Dendritic cell treated with granulocyte-macrophage colony-stimulating factor and Interleukin-4, amounts not matched to agents 40 ng/mL and 50 ng/mL, for 4 days (primary cell): ENCODE measurements around the gene GRB10.
A peak's percentile ranks its signal among the peaks of the same experiment; 100 is the strongest.

Source experiments
- H3K27ac Mint-ChIP-seq: one replicate; pipeline ENCODE4 v1.8.0; 2022; ENCODE audit warnings: mild to moderate bottlenecking, mixed read lengths
- H3K27me3 Mint-ChIP-seq: one replicate; pipeline ENCODE4 v1.8.0; 2022; ENCODE audit warnings: mild to moderate bottlenecking, mixed read lengths
- H3K36me3 Mint-ChIP-seq: one replicate; pipeline ENCODE4 v1.8.0; 2022; ENCODE audit warnings: low read depth, mixed read lengths
- H3K4me1 Mint-ChIP-seq: one replicate; pipeline ENCODE4 v1.8.0; 2022; ENCODE audit warnings: low read depth, mixed read lengths
- H3K4me3 Mint-ChIP-seq: one replicate; pipeline ENCODE4 v1.8.0; 2022; ENCODE audit warnings: mild to moderate bottlenecking, moderate library complexity, mixed read lengths
- H3K9me3 Mint-ChIP-seq: one replicate; pipeline ENCODE4 v1.8.0; 2022; ENCODE audit warnings: mixed read lengths
- intact Hi-C: fragments of 100-400 bp; cut with micrococcal nuclease; formaldehyde crosslinking; loops from one replicate; pipeline ENCODE4 v1.15.0; 2022

Gene GRB10

DNA sequence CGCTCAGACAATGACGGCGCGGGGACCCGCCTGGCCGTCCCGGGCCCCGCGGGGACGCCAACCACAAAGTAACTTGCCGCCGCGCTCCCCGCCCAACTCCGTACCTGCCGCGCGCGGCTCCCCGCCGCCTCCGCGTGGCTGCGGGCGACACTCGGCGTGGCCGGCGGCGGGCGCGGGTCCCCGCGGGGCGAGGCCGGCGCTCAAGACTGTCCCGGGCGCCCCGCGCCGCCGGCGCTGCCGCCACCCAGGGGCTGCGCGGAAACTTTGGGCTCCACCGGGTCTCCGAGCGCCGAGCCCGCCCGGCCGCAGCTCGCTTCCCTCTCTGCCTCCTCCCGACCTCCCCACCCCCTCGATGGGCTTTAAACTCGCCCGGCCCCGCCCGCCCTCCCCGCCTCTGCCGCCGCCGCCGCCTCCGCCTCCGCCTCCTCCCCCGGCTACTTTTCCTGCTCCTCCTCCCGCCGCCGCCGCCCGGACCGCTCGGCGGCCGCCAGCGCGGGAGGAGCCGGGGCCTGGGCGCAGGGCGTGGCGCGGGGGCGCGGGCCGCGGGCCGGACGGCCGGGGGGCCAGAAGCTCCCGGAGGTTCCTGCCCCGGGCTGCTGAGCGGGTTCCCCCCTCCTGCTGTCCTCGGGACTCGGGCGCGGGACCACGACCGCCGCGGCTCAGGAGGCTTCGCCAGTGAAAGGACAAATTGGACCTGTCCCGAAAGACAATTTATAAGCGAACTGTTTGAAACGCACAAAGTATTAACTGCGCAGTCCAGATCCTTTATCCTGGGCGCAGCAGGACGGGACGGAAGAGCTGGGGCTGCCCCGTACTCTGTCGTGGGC lies 10.6 kb upstream of the GRB10 start:
- no peaks in the 10 kb centered on the region for H3K36me3 Mint-ChIP-seq
- H3K27me3 Mint-ChIP-seq = peaks cover 37% of the 10 kb centered on the region
- intact Hi-C loops = no loop called here
- H3K27ac Mint-ChIP-seq = no peak overlapping the region
- H3K9me3 Mint-ChIP-seq = peaks cover 6% of the 10 kb centered on the region
- no peaks in the 10 kb centered on the region for H3K4me1 Mint-ChIP-seq
- H3K4me3 Mint-ChIP-seq = peak overlapping the region; percentile 50

DNA sequence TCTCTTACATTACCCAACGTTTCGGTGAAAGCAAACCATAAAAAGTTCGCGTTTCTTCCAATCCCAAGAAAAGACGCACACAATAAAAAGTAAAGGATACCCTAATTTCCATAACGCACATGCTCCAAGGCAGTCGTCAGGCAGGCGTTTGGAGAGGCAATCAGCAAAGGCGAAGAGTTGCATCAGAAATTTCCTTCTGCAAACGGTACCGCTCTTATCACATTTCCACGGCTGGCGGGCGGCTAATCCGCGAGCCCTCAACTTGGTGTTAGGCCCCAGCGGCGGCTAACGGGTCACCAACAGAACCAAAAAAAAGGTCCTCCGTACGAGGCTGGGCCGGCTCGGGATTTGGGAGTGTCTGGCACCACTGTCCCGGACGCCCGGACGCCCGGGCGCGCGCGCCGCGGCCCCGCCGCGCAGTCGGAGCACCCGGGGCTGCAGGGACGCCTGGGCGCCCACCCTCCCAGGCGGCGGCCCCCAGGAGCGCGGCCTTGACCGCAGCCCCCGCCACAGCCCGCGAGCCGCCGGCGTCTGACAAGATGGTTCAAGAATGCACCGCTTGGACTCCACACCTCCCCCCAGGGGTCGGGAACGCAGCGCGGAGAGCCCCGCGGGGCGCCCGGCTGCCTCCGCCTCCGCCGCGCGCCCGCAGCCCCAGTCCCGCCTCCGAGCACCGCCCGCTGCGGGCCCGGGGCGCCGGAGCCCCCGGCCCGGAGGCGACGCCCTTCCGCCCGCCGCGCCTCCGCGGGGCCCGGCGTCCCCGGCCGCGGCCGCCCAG lies 9.8 kb upstream of the GRB10 start:
- peaks cover 37% of the 10 kb centered on the region for H3K27me3 Mint-ChIP-seq
- peaks cover 9% of the 10 kb centered on the region for H3K9me3 Mint-ChIP-seq
- no peaks in the 10 kb centered on the region for H3K4me1 Mint-ChIP-seq
- H3K27ac Mint-ChIP-seq = no peak overlapping the region
- H3K4me3 Mint-ChIP-seq = peak overlapping the region; percentile 73
- intact Hi-C loops = no loop called here
- H3K36me3 Mint-ChIP-seq = no peaks in the 10 kb centered on the region

- intact Hi-C loops = no loop called here
- Mint-ChIP-seq H3K4me3 (peak overlapping the region; percentile 73), H3K27me3 (peaks cover 37% of the 10 kb centered on the region), H3K27ac (no peak overlapping the region), H3K36me3 (no peaks in the 10 kb centered on the region), H3K9me3 (peaks cover 9% of the 10 kb centered on the region), H3K4me1 (no peaks in the 10 kb centered on the region)
Observed at GRCh38 chr7:50791938-50792341, 9.2 kb upstream of the GRB10 start.

GRCh38 chr7:50791363-50791937 lies 8.8 kb upstream of the GRB10 start:
- peaks cover 9% of the 10 kb centered on the region for H3K9me3 Mint-ChIP-seq
- no peaks in the 10 kb centered on the region for H3K4me1 Mint-ChIP-seq
- intact Hi-C loops = no loop called here
- no peak overlapping the region for H3K27ac Mint-ChIP-seq
- H3K4me3 Mint-ChIP-seq = no peak overlapping the region
- H3K36me3 Mint-ChIP-seq = no peaks in the 10 kb centered on the region
- peaks cover 37% of the 10 kb centered on the region for H3K27me3 Mint-ChIP-seq

- Mint-ChIP-seq H3K27ac (no peak overlapping the region), H3K9me3 (peaks cover 9% of the 10 kb centered on the region), H3K36me3 (no peaks in the 10 kb centered on the region), H3K27me3 (peaks cover 34% of the 10 kb centered on the region), H3K4me1 (no peaks in the 10 kb centered on the region), H3K4me3 (no peak overlapping the region)
- intact Hi-C loops = no loop called here
Observed at GRCh38 chr7:50790381-50790780, 7.7 kb upstream of the GRB10 start.

GRCh38 chr7:50788382-50788781 lies 5.7 kb upstream of the GRB10 start:
- Mint-ChIP-seq H3K4me3 (no peak overlapping the region), H3K9me3 (peaks cover 9% of the 10 kb centered on the region), H3K4me1 (no peaks in the 10 kb centered on the region), H3K27me3 (peaks cover 29% of the 10 kb centered on the region), H3K36me3 (no peaks in the 10 kb centered on the region), H3K27ac (no peak overlapping the region)
- intact Hi-C loops = no loop called here

DNA sequence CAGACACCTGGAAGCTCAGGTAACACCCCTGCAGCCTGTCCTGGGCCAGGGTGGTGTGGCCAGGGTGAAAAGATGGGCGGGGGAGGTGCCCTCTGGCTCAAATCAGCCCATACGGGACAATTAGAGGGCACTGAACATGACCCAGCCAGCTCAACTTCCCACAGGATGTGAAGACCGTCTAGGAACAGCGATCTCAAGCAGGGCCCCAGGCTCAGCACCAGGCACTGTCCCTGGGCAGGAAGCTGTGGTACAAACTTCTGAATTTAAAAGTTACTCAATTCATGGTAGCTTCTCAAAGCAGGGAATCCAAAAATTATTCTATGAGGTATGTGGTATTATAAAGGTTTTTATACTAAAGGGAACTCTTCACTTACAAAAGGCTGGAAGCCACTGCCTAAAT lies 5.1 kb upstream of the GRB10 start:
- Mint-ChIP-seq H3K4me1 (peaks cover 3% of the 10 kb centered on the region), H3K36me3 (no peaks in the 10 kb centered on the region), H3K27me3 (peaks cover 35% of the 10 kb centered on the region), H3K27ac (no peak overlapping the region), H3K9me3 (peaks cover 9% of the 10 kb centered on the region), H3K4me3 (no peak overlapping the region)
- intact Hi-C loops = no loop called here

GRCh38 chr7:50785346-50785745 lies 2.6 kb upstream of the GRB10 start:
- peaks cover 4% of the 10 kb centered on the region for H3K4me1 Mint-ChIP-seq
- H3K27me3 Mint-ChIP-seq = peaks cover 28% of the 10 kb centered on the region
- H3K9me3 Mint-ChIP-seq = peaks cover 9% of the 10 kb centered on the region
- no peak overlapping the region for H3K4me3 Mint-ChIP-seq
- intact Hi-C loops = no loop called here
- H3K27ac Mint-ChIP-seq = no peak overlapping the region
- H3K36me3 Mint-ChIP-seq = no peaks in the 10 kb centered on the region

DNA sequence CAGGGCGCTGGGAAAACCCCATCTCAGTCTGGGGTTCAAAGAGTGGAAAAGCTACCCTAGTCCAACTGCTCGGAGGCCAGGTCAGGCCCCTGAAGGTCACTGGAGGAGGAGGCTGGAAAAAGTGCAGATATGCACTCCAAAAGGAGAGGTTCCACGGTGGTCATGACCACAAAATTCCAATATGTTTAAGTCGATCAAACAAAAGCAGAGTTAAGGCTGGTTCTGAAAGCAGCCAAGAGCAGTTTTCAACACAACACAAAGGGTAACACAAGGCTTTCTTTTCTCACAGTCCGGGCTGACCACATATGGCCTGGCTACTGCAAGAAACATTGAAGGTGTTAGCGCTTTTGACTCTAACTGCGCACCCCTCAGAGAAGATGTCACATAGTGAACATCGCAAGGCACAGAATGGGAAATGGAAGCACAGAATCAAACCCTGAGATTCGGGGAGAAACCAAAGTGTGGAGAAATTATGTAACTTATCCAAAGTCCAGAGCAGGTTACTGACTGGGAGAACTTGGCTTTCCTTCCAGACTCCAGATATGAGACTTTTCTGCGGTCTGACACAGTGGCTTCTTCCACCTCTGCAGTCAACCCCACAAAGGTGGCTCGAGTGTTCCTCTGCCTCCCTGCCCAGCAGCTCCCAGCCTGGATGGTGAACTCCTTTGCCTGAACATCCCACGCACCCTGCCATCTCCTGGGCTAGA lies 1.3 kb upstream of the GRB10 start:
- Mint-ChIP-seq H3K9me3 (peaks cover 9% of the 10 kb centered on the region), H3K4me1 (peaks cover 4% of the 10 kb centered on the region), H3K4me3 (no peak overlapping the region), H3K27ac (no peak overlapping the region), H3K27me3 (peaks cover 27% of the 10 kb centered on the region), H3K36me3 (no peaks in the 10 kb centered on the region)
- intact Hi-C loops = no loop called here

DNA sequence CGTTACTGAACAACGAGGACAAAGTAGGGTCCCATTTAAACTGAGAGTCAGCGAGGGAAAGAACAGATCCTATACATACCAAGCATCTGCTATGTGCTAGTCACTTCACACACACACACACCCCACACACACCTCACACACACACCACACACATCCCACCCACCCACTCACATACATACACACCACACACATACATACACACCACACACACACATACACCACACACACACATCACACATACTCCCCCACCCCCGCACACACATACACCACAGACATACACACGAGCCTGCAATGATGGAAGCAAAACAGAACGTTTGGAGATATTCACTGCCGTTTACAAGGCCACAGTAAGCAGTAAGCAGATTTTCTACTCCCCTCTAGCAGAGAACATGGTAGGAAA lies 607 bp upstream of the GRB10 start:
- no peaks in the 10 kb centered on the region for H3K36me3 Mint-ChIP-seq
- H3K27ac Mint-ChIP-seq = no peak overlapping the region
- H3K4me1 Mint-ChIP-seq = peaks cover 4% of the 10 kb centered on the region
- peaks cover 3% of the 10 kb centered on the region for H3K9me3 Mint-ChIP-seq
- H3K4me3 Mint-ChIP-seq = no peak overlapping the region
- intact Hi-C loops = no loop called here
- H3K27me3 Mint-ChIP-seq = peaks cover 27% of the 10 kb centered on the region

DNA sequence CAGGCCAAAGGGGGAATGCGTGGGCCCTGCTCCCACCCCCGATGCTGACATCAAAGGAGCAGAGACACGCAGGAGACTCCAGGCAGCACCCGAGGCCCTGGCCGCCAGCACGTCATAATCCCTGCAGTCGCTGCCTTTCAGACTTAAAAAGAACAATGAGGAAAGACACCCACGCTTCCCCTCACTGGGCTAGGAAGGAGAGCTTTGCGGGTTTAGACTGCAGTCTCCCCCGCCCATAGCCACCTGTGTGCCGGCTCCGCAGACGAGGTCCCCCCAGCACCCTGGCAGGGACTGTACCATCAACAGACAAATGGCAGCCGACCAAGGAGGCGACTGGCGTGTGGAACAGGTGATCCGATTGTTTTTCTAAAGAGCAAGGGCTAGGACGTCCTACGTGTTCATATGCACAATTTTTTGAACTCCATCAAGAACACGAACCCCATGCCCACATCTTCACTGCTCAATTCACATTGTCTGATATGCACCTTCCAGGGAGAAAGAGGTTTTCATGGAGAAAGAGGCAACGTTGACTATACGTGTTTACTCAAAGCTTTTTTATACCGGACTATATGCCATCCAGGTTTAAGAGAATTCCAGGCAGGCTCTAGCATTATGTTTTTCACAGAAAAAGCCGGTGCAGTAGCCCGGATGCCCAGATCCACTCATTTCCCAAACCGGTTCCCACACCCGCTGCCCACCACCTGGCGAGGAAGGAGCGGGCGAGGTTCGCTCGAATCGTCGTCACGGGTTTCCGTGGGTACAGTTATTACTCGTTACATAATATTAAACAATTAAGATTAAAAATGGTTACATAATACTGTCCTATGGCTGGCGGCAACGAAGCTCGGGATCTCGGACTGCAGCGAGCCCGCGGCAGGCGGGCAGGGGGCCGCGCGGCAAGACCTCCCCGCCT lies 1.1 kb downstream of the GRB10 start:
- Mint-ChIP-seq H3K9me3 (no peaks in the 10 kb centered on the region), H3K4me1 (peaks cover 4% of the 10 kb centered on the region), H3K27ac (no peak overlapping the region), H3K36me3 (no peaks in the 10 kb centered on the region), H3K4me3 (no peak overlapping the region), H3K27me3 (peaks cover 27% of the 10 kb centered on the region)
- intact Hi-C loops = no loop called here

DNA sequence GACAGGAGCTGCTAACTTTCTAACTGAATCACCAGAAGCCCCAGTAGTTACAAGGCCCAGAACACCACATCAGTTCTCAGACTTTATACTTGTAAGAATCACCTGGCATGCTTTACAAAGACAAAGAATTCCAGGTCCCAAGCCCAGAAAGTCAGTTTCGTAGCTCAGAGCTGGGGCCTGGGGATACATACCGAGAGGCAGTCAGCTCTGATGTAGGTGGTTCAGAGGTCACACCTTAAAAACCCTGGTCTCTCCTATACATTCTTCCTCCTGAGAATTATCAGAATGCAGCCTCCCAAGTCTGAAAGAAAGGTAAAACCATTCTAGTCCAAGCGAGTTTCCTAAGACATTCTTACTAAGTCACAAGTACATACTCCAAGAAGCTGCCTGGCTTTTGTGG lies 2.3 kb downstream of the GRB10 start:
- Mint-ChIP-seq H3K4me1 (peaks cover 4% of the 10 kb centered on the region), H3K36me3 (no peaks in the 10 kb centered on the region), H3K4me3 (no peak overlapping the region), H3K27me3 (peaks cover 26% of the 10 kb centered on the region), H3K9me3 (no peaks in the 10 kb centered on the region), H3K27ac (no peak overlapping the region)
- intact Hi-C loops = no loop called here

DNA sequence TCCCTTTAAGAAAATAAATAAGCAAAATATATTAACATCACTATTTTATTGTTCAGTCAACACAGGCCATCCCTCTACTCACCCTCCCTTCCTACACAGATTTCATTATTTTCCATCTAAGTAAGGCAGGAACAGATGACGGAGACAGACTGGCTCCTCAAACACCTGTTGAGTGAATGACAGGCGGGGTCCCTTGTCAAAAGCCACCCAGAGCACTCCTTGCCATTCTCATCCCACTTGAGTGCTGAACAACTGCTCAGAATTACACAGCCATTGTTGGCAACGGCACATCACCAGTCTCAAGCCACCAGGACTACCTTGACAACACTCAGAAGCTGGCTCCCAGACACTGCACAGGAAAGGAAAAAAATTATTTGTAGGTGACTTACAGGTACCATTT lies 3.3 kb downstream of the GRB10 start:
- peaks cover 4% of the 10 kb centered on the region for H3K4me1 Mint-ChIP-seq
- no peaks in the 10 kb centered on the region for H3K9me3 Mint-ChIP-seq
- no peak overlapping the region for H3K27ac Mint-ChIP-seq
- no peaks in the 10 kb centered on the region for H3K36me3 Mint-ChIP-seq
- no peak overlapping the region for H3K4me3 Mint-ChIP-seq
- H3K27me3 Mint-ChIP-seq = peaks cover 24% of the 10 kb centered on the region
- intact Hi-C loops = no loop called here
